Right lobe of liver (tissue), 6 donors: Measurements from ENCODE around the gene PXT1. TPM values are rescaled to one million over a fixed set of nuclear protein-coding genes. Genes with fewer than 3 reads are reported as not detected.
A peak's percentile ranks its signal among the peaks of the same experiment; 100 is the strongest.

Source experiments
- ATAC-seq, 4 donors: fragments of 200-7000 bp; cut with Tn5 transposase; one replicate each; pipeline ENCODE4 v1.9.1; 2020; ENCODE audit warnings: mild to moderate bottlenecking in 4 of 4, moderate library complexity in 4 of 4
- DNase-seq, 3 donors: peaks; one replicate each; pipeline ENCODE4 v3.0.0-alpha.2; 2020
- H3K27ac ChIP-seq, 3 donors: fragments of 200-600 bp; one replicate each; pipeline ENCODE4 v1.8.0; 2022
- H3K27me3 ChIP-seq, 2 donors: fragments of 200-600 bp; one replicate each; pipeline ENCODE4 v1.8.0; 2022
- H3K36me3 ChIP-seq, 4 donors: fragments of 200-600 bp; sonication (generic) in 1 of 4; one replicate each; pipeline versions ENCODE4 v1.5.1 to v1.8.0; 2017 to 2022; ENCODE audit warnings: control low read depth in 1 of 4
- H3K4me1 ChIP-seq, 4 donors: fragments of 200-600 bp; sonication (generic) in 1 of 4; one replicate each; pipeline versions ENCODE4 v1.5.1 to v1.8.0; 2017 to 2022; ENCODE audit warnings: control low read depth in 1 of 4
- H3K4me3 ChIP-seq, 3 donors: fragments of 200-600 bp; one replicate each; pipeline ENCODE4 v1.8.0; 2022
- H3K9me3 ChIP-seq, 4 donors: fragments of 200-600 bp; sonication (generic) in 1 of 4; one replicate each; pipeline versions ENCODE4 v1.5.1 to v1.8.0; 2017 to 2022; ENCODE audit warnings: control low read depth in 1 of 4
- POLR2A ChIP-seq: fragments of 450-650 bp; IDR thresholded peaks from one replicate; pipeline ENCODE4 v1.6.1; 2017; ENCODE audit warnings: antibody characterized with exemption, mild to moderate bottlenecking
- WGBS: methylation state at CpG from one replicate; pipeline ENCODE4 v1.1.6; 2018; ENCODE audit warnings: low coverage, low lambda C conversion rate; ENCODE audit not compliant: insufficient coverage; ENCODE audit errors: missing lambda C conversion rate; 5-methylcytosine and 5-hydroxymethylcytosine counted together
- intact Hi-C, 2 donors: fragments of 100-400 bp; cut with DNase I; formaldehyde crosslinking; loops; one replicate each; pipeline versions ENCODE4 v1.11.2 to v1.14.1; 2022
- total RNA-seq, 6 experiments: library from RNA; depleted of rRNA in 2 of 6; stranded (reverse); fragments of >200 nt in 2 of 6; fragmentation: NEBNext Ultra II Directional in 3 of 6; extraction: Animal tissue kit (Norgen Biotek cat#: 25700) in 3 of 6; gene quantifications; one replicate each; pipeline versions ENCODE4 v1.1.0 to v1.2.4, GENCODE V29; 2016 to 2023
- TF ChIP-seq, protein P1 (sequence below), 4 donors: fragments of 200-600 bp in 3 of 4; fragments of 450-650 bp in 1 of 4; IDR thresholded peaks; one replicate each; pipeline versions ENCODE4 v1.5.1 to v1.8.0; 2016 to 2022; ENCODE audit warnings: antibody characterized with exemption in 4 of 4, mild to moderate bottlenecking in 2 of 4
- donor health status: DM: no; HTN: yes; CAD: no.
- donor health status: DM: no; HTN: no; CAD: no.
- donor health status: DM: no; HTN: no; CAD: no.
- donor health status: DM: no; HTN: yes; CAD: no.
- donor health status: DM: no; HTN: yes; CAD: no.

The PXT1 gene
- total RNA-seq, 6 experiments from 2014 or later = 0.11 TPM; not detected in 5

DNA sequence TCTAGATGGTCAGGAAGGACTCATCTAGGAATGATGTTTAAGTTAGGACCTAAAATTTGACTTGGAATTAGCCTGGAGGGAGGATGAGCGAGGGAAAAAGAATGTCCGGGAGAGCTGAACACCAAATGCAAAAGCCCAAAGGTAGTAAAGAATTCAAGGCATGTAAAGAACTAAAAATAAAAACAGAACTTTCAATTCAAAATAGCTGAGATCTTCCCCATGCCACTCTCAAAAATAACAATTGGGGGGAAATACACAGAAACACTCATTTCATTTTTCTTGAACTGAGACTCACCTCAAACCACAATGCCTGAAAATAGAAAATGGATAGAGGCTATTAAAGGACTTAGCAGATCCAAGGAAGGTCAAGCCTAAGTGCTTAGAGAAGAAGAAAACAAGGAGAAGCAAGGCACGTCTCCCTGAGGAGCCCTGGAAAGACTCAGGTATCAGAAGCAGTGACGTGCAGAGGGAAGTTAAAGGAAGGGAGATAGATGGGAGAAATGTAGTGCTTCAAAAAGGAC is 10.4 kb downstream of the PXT1 start:
- Histone ChIP-seq H3K27ac (no peak overlapping the region), H3K4me3 (no peak overlapping the region), H3K4me1 (no peaks in the 10 kb centered on the region), H3K27me3 (no peaks in the 10 kb centered on the region), H3K9me3 (no peaks in the 10 kb centered on the region), H3K36me3 (no peaks in the 10 kb centered on the region)
- intact Hi-C loops = no loop called here
- TF ChIP-seq, protein P1, sequence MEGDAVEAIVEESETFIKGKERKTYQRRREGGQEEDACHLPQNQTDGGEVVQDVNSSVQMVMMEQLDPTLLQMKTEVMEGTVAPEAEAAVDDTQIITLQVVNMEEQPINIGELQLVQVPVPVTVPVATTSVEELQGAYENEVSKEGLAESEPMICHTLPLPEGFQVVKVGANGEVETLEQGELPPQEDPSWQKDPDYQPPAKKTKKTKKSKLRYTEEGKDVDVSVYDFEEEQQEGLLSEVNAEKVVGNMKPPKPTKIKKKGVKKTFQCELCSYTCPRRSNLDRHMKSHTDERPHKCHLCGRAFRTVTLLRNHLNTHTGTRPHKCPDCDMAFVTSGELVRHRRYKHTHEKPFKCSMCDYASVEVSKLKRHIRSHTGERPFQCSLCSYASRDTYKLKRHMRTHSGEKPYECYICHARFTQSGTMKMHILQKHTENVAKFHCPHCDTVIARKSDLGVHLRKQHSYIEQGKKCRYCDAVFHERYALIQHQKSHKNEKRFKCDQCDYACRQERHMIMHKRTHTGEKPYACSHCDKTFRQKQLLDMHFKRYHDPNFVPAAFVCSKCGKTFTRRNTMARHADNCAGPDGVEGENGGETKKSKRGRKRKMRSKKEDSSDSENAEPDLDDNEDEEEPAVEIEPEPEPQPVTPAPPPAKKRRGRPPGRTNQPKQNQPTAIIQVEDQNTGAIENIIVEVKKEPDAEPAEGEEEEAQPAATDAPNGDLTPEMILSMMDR (IDR thresholded peaks at IDR 0.05) = no peak
- TF ChIP-seq POLR2A = no peak
- ATAC-seq (no peak), DNase-seq (no peak)
- WGBS = 72% methylated on average over 4 of the region's 4 CpGs

DNA sequence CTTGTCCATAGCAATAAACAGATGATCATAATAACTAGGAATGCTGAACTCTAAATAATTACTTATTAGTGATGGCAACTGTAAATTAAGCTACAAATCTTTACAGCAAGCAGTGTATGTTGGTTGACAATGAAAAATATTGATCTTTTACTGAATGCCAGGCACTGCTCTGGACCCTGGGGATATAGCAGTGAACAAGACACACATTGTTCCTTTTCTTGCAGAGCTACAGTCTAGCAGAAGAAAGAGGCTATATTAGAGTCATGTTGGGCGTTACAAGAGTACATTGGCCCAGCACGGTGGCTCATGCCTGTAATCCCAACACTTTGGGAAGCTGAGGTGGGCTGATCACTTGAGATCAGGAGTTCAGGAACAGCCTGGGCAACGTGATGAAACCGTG is 11.5 kb downstream of the PXT1 start:
- 80% methylated on average over 3 of the region's 4 CpGs for WGBS
- no peak for DNase-seq
- intact Hi-C loops = no loop called here
- no peak for TF ChIP-seq POLR2A
- TF ChIP-seq, protein P1 (IDR thresholded peaks at IDR 0.05) = no peak
- H3K36me3 ChIP-seq = no peaks in the 10 kb centered on the region
- ATAC-seq = no peak
- H3K27ac ChIP-seq = no peak overlapping the region
- H3K27me3 ChIP-seq = no peaks in the 10 kb centered on the region
- no peak overlapping the region for H3K4me3 ChIP-seq
- H3K4me1 ChIP-seq = no peaks in the 10 kb centered on the region
- no peaks in the 10 kb centered on the region for H3K9me3 ChIP-seq

DNA sequence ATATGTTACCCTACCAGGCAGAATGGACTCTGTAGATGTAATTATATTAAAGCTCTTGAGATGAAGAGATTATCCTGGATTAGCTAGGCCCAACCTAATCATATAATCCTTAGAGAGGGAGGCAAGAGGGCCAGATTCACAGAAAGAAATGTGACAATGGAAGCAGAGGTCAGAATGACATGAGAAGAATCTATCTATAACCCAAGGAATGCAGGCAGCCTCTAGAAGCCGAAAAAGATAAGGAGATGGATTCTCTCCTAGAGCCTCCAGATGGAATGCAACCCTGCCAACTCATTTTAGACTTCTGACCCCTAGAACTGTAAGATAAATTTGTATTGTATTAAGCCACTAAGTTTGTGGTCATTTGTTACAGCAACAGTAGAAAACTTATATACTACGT is 12.3 kb downstream of the PXT1 start:
- ATAC-seq (no peak), DNase-seq (no peak)
- TF ChIP-seq POLR2A = no peak
- TF ChIP-seq, protein P1 (IDR thresholded peaks at IDR 0.05) = no peak
- 66% methylated on average over 2 of the region's 2 CpGs for WGBS
- H3K27ac ChIP-seq = no peak overlapping the region
- no peaks in the 10 kb centered on the region for H3K9me3 ChIP-seq
- intact Hi-C loops = no loop called here
- H3K4me3 ChIP-seq = no peak overlapping the region
- H3K36me3 ChIP-seq = no peaks in the 10 kb centered on the region
- H3K27me3 ChIP-seq = no peaks in the 10 kb centered on the region
- no peaks in the 10 kb centered on the region for H3K4me1 ChIP-seq

DNA sequence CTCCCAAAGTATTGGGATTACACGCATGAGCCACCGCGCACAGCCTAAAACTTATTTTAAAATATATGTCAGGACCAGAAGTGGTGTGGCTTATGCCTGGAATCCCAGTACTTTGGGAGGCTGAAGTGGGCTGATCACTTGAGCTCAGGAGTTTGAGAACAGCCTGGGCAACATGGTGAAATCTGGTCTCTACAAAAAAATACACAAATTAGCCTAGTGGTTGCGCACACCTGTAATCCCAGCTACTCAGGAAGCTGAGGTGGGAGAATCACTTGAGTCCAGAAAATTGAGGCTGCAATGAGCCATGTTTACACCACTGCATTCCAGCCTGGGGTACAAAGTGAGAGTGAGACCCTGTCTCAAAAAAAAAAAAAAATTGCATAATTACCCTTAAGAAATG is 13.7 kb downstream of the PXT1 start:
- no peaks in the 10 kb centered on the region for H3K27me3 ChIP-seq
- DNase-seq (no peak), ATAC-seq (no peak)
- H3K36me3 ChIP-seq = no peaks in the 10 kb centered on the region
- TF ChIP-seq, protein P1 (IDR thresholded peaks at IDR 0.05) = peak in 2 of 4 donors; percentile 18 to 53
- TF ChIP-seq POLR2A = no peak
- H3K4me3 ChIP-seq = no peak overlapping the region
- no peaks in the 10 kb centered on the region for H3K4me1 ChIP-seq
- H3K27ac ChIP-seq = no peak overlapping the region
- H3K9me3 ChIP-seq = no peaks in the 10 kb centered on the region
- intact Hi-C loops = no loop called here
- WGBS = 51% methylated on average over 4 of the region's 4 CpGs

DNA sequence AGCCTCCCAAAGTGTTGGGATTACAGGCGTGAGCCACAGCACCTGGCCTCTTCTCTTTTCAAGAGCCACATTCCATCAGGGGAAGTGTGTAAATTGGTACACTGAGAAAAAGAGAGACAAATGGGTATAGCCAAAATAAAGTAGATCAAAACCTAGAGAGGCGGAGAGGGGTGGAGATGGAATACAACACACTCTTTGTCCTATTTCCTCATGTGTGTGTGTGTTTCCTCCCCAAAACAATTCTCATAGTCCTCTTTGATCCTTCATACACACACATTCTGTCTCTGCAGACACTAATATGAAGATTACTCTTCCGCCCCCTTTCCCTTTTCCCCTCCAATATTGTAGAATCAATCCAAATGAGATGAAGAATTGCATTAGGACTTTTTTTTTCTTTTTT is 16.0 kb downstream of the PXT1 start:
- no peak overlapping the region for H3K27ac ChIP-seq
- no peak overlapping the region for H3K4me3 ChIP-seq
- TF ChIP-seq, protein P1 (IDR thresholded peaks at IDR 0.05) = no peak
- TF ChIP-seq POLR2A = no peak
- no peak for DNase-seq
- ATAC-seq = no peak
- no peaks in the 10 kb centered on the region for H3K36me3 ChIP-seq
- WGBS = 97% methylated on average over 3 of the region's 3 CpGs
- H3K27me3 ChIP-seq = no peaks in the 10 kb centered on the region
- H3K9me3 ChIP-seq = no peaks in the 10 kb centered on the region
- peaks cover 0 to 6% (median 3%) of the 10 kb centered on the region in 4 donors for H3K4me1 ChIP-seq
- intact Hi-C loops = no loop called here
